ENCODE measurements around the gene FRS2. TPM values are rescaled to one million over a fixed set of nuclear protein-coding genes. Genes with fewer than 3 reads are reported as not detected.

Gene FRS2
- total and polyA plus RNA-seq, 10 of the 15 experiments (the other 5 are each of a cell fraction or from before 2014, with no cell fraction given), result 1.1 to 13.1 (median 5.9) TPM

DNA sequence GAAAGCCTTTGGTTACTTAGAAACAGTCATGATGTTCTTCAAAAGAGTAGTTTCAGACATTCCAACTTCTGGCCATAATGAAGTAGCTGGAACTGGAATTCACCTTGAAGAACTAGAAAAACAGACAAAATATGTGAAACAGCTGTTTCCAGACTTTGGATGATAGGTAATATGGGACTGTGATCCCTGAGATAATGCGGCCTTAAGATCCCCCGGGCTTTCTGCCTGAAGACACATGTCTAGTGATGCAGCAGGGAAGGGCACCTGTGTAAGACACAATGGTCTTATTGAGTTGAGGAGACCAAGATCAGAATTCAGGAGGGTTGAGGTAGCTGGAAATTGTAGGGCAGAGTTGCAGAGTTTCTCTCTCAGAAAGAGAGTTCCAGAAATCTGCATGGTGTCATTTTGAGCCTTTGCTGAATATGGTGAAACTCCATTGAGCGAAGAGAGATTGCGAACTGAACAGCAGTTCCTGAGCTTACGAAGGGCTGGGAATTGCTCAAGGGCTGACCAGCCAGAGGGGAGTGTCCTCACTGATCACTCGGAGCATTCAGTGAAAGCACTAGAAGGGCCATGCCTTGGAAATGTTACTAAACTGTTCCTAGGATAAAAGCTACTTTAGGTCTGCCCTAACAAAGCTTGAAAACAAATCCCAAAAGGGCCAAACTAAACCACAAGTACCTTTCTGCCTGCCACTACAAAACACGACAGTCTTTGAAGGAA is 41.7 kb upstream of the FRS2 start (continued):
- no peak for TF ChIP-seq ZNF384 (IDR thresholded peaks at IDR 0.05; ENCODE audit: borderline replicate concordance, low read depth, low read length)
- no peak for TF ChIP-seq HSF1 (IDR thresholded peaks at IDR 0.05; ENCODE audit: low read depth, low read length)
- TF ChIP-seq, protein P1, sequence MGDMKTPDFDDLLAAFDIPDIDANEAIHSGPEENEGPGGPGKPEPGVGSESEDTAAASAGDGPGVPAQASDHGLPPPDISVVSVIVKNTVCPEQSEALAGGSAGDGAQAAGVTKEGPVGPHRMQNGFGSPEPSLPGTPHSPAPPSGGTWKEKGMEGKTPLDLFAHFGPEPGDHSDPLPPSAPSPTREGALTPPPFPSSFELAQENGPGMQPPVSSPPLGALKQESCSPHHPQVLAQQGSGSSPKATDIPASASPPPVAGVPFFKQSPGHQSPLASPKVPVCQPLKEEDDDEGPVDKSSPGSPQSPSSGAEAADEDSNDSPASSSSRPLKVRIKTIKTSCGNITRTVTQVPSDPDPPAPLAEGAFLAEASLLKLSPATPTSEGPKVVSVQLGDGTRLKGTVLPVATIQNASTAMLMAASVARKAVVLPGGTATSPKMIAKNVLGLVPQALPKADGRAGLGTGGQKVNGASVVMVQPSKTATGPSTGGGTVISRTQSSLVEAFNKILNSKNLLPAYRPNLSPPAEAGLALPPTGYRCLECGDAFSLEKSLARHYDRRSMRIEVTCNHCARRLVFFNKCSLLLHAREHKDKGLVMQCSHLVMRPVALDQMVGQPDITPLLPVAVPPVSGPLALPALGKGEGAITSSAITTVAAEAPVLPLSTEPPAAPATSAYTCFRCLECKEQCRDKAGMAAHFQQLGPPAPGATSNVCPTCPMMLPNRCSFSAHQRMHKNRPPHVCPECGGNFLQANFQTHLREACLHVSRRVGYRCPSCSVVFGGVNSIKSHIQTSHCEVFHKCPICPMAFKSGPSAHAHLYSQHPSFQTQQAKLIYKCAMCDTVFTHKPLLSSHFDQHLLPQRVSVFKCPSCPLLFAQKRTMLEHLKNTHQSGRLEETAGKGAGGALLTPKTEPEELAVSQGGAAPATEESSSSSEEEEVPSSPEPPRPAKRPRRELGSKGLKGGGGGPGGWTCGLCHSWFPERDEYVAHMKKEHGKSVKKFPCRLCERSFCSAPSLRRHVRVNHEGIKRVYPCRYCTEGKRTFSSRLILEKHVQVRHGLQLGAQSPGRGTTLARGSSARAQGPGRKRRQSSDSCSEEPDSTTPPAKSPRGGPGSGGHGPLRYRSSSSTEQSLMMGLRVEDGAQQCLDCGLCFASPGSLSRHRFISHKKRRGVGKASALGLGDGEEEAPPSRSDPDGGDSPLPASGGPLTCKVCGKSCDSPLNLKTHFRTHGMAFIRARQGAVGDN (IDR thresholded peaks at IDR 0.05), result no peak
- no peak for TF ChIP-seq KAT2A (conservative IDR thresholded peaks at IDR 0.05; ENCODE audit: control insufficient read depth, low read depth, low read length)
- TF ChIP-seq EGR1 (IDR thresholded peaks at IDR 0.05; ENCODE audit: borderline replicate concordance in 1 of 2, low read depth in 2 of 2, low read length in 2 of 2), result no peak

Data from GM12878 (cell line).